ENCODE data around the gene CAST.

DNA sequence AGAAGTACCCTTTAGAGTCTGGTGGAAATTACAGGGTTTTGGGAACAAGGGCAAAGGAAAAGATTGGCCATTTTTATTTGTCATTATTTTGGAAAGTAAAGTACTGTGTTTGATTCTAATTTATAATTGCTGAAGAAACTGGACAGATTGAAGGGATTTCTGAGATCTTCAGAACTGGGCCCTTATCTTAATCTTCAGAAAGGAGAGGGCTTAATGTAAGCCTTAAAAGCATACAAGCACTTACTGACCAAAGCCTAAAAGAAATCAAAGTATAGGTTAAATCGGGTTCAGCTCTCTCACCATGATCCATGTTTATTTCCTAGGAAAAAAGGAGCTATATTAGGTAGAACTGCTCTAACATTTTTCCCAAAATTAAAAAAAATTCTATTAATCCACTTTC lies 109.9 kb downstream of the CAST start:
- TF ChIP-seq POLR2A (IDR thresholded peaks at IDR 0.05) = no peak
- TF ChIP-seq, protein P1, sequence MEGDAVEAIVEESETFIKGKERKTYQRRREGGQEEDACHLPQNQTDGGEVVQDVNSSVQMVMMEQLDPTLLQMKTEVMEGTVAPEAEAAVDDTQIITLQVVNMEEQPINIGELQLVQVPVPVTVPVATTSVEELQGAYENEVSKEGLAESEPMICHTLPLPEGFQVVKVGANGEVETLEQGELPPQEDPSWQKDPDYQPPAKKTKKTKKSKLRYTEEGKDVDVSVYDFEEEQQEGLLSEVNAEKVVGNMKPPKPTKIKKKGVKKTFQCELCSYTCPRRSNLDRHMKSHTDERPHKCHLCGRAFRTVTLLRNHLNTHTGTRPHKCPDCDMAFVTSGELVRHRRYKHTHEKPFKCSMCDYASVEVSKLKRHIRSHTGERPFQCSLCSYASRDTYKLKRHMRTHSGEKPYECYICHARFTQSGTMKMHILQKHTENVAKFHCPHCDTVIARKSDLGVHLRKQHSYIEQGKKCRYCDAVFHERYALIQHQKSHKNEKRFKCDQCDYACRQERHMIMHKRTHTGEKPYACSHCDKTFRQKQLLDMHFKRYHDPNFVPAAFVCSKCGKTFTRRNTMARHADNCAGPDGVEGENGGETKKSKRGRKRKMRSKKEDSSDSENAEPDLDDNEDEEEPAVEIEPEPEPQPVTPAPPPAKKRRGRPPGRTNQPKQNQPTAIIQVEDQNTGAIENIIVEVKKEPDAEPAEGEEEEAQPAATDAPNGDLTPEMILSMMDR (IDR thresholded peaks at IDR 0.05) = no peak

Data from adrenal gland (tissue), 5 donors.